ENCODE data around the gene CFAP77. TPM values are rescaled to one million over a fixed set of nuclear protein-coding genes. Genes with fewer than 3 reads are reported as not detected.
A peak's percentile ranks its signal among the peaks of the same experiment; 100 is the strongest.

The CFAP77 gene
- total RNA-seq, 2 donors from 2014 or later = 3.3 to 8.6 TPM

- Histone ChIP-seq H3K4me3 (no peak overlapping the region), H3K9me3 (no peaks in the 10 kb centered on the region), H3K36me3 (peaks cover 13% of the 10 kb centered on the region), H3K27me3 (peaks cover 23 to 25% of the 10 kb centered on the region in 2 donors), H3K27ac (no peak overlapping the region), H3K4me1 (peaks cover 0 to 16% of the 10 kb centered on the region in 2 donors)
- no peak for DNase-seq (ENCODE audit: low spot score)
- no peak for TF ChIP-seq CTCF (IDR thresholded peaks at IDR 0.05)
Observed at GRCh38 chr9:132592451-132592850, 182.4 kb downstream of the CFAP77 start.

- Histone ChIP-seq H3K9me3 (no peaks in the 10 kb centered on the region), H3K4me1 (peaks cover 0 to 23% of the 10 kb centered on the region in 2 donors), H3K27ac (no peak overlapping the region), H3K4me3 (no peak overlapping the region), H3K36me3 (peaks cover 13% of the 10 kb centered on the region), H3K27me3 (peaks cover 7 to 9% of the 10 kb centered on the region in 2 donors)
- DNase-seq (ENCODE audit: low spot score) = no peak
- no peak for TF ChIP-seq CTCF (IDR thresholded peaks at IDR 0.05)
Observed at GRCh38 chr9:132594412-132594811, 184.4 kb downstream of the CFAP77 start.

GRCh38 chr9:132595319-132595718 lies 185.3 kb downstream of the CFAP77 start:
- peaks cover 0 to under 1% of the 10 kb centered on the region in 2 donors for H3K27me3 ChIP-seq

GRCh38 chr9:132596200-132596599 lies 186.2 kb downstream of the CFAP77 start:
- Histone ChIP-seq H3K4me3 (no peak overlapping the region), H3K9me3 (no peaks in the 10 kb centered on the region), H3K27ac (peak overlapping the region in 1 of 2 donors; percentile 68), H3K27me3 (no peaks in the 10 kb centered on the region), H3K4me1 (peaks cover 0 to 13% of the 10 kb centered on the region in 2 donors), H3K36me3 (peaks cover 17% of the 10 kb centered on the region)
- no peak for TF ChIP-seq CTCF (IDR thresholded peaks at IDR 0.05)
- no peak for DNase-seq (ENCODE audit: low spot score)

More at GRCh38 chr9:132595319-132595718, 185.3 kb downstream of the CFAP77 start:
- Histone ChIP-seq H3K27ac (no peak overlapping the region), H3K9me3 (no peaks in the 10 kb centered on the region), H3K36me3 (peaks cover 17% of the 10 kb centered on the region), H3K4me3 (no peak overlapping the region), H3K4me1 (peaks cover 0 to 14% of the 10 kb centered on the region in 2 donors)
- TF ChIP-seq CTCF (IDR thresholded peaks at IDR 0.05) = no peak
- no peak for DNase-seq (ENCODE audit: low spot score)

- H3K27me3 ChIP-seq = no peaks in the 10 kb centered on the region
- H3K36me3 ChIP-seq = peaks cover 17% of the 10 kb centered on the region
- H3K4me3 ChIP-seq = no peak overlapping the region
- DNase-seq (ENCODE audit: low spot score) = peak; percentile 69
- peak overlapping the region; percentile 74 to 78 for H3K27ac ChIP-seq
- no peak for TF ChIP-seq CTCF (IDR thresholded peaks at IDR 0.05)
- H3K9me3 ChIP-seq = no peaks in the 10 kb centered on the region
- peaks cover 0 to 13% of the 10 kb centered on the region in 2 donors for H3K4me1 ChIP-seq
Observed at GRCh38 chr9:132597073-132597775, 187.2 kb downstream of the CFAP77 start.
